Islet precursor cell (in vitro differentiated cells): ENCODE measurements around the gene RASGRP1.

Source experiments
- DNase-seq: peaks from one replicate; pipeline ENCODE4 v3.0.0-alpha.2; 2018

The RASGRP1 gene

DNA sequence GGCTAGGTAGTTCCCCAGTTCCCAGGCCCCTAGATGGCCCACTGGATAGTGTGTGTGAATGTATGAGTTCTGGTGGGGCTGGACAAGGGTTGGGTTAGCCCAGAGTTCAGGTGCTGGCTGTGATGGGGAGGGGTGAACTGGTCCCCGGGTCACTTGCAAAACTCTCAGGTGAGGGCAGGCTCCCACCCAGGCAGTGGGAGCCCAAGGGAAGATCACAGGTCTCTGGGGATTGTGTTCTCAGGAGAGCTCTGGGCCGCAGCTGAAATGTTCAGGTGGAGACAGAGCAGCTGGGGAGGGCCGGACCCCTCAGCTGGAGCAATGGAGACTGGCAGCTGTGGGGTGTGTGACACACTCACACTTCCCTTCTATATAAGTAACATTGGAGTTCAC, 123.5 kb downstream of the RASGRP1 start:
- no peak for DNase-seq

DNA sequence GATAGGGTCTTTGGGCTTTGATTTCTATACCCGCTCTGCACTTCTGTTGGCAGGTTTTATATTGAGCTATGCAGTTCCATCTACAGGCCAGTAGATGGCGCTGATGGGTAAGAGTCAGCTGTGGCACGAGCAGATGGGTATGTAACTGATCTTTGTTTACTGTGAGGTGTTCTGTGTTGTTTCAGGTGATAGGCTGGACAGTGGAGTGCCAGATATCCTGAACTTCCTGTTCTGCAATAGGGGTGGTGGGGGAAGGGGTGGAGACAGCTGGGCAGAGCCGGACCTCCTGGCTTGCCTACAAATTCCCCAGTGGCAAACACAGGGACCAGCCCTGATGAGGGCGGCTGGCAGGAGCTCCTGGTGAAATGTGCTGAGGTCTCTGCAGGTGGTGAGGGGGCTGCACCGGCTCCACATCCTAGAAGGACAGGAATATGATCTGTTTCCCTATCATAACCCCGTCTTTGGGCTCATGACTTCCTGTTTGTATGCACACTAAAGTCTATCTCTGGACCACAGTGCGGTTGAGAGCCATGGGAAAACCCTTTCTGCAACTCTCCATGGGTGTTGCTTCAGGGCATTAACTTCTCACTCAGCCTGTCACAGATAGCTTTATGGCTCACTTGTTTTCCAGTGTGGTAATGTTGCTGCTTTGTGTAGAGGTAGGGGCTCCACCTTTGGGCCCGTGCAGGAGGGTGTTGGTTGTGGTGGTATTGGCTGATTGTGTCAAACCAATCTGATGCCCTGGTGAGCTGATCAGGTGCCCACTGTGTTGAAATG, 124.1 kb downstream of the RASGRP1 start:
- peak; percentile 91 for DNase-seq
